ENCODE data around the gene BTF3L4. TPM values are rescaled to one million over a fixed set of nuclear protein-coding genes. Genes with fewer than 3 reads are reported as not detected.
"Not testable (repeated sequence)": the region's sequence is repeated elsewhere in the genome, so short reads cannot be mapped to it uniquely, and the experiment has no call there.

BTF3L4 gene
- total RNA-seq, 1 donor from 2014 or later = 51.9 TPM

GRCh38 chr1:52072291-52072690 lies 16.2 kb downstream of the BTF3L4 start:
- no peak for FAIRE-seq

GRCh38 chr1:52077277-52077676 lies 21.2 kb downstream of the BTF3L4 start:
- not testable (repeated sequence) for H3K27me3 ChIP-seq (ENCODE audit: control insufficient read depth, insufficient read depth, low read length); FAIRE-seq; H3K4me3 ChIP-seq (ENCODE audit: low read depth, low read length); H3K36me3 ChIP-seq (ENCODE audit: control insufficient read depth, insufficient read depth, low read length); DNase-seq (ENCODE audit: low read depth)

More at GRCh38 chr1:52072291-52072690, 16.2 kb downstream of the BTF3L4 start:
- Histone ChIP-seq H3K27me3 (ENCODE audit: control insufficient read depth, insufficient read depth, low read length) (no peaks in the 10 kb centered on the region), H3K4me3 (ENCODE audit: low read depth, low read length) (no peak overlapping the region), H3K36me3 (ENCODE audit: control insufficient read depth, insufficient read depth, low read length) (peaks cover 4% of the 10 kb centered on the region)
- no peak for TF ChIP-seq CTCF (IDR thresholded peaks at IDR 0.05; ENCODE audit: insufficient read depth, low read length, severe bottlenecking)
- DNase-seq (ENCODE audit: low read depth) = no peak

- TF ChIP-seq CTCF (IDR thresholded peaks at IDR 0.05; ENCODE audit: insufficient read depth, low read length, severe bottlenecking) = no peak
- no peak overlapping the region for H3K4me3 ChIP-seq (ENCODE audit: low read depth, low read length)
- DNase-seq (ENCODE audit: low read depth) (no peak), FAIRE-seq (no peak)
- peaks cover 5% of the 10 kb centered on the region for H3K36me3 ChIP-seq (ENCODE audit: control insufficient read depth, insufficient read depth, low read length)
- H3K27me3 ChIP-seq (ENCODE audit: control insufficient read depth, insufficient read depth, low read length) = no peaks in the 10 kb centered on the region
These were observed 23.9 kb downstream of the BTF3L4 start for GRCh38 chr1:52080014-52080415.

GRCh38 chr1:52087892-52088291 lies 31.8 kb downstream of the BTF3L4 start:
- not testable (repeated sequence) for FAIRE-seq; H3K4me3 ChIP-seq (ENCODE audit: low read depth, low read length); H3K27me3 ChIP-seq (ENCODE audit: control insufficient read depth, insufficient read depth, low read length); DNase-seq (ENCODE audit: low read depth); H3K36me3 ChIP-seq (ENCODE audit: control insufficient read depth, insufficient read depth, low read length)

- not testable (repeated sequence) for FAIRE-seq; DNase-seq (ENCODE audit: low read depth); H3K27me3 ChIP-seq (ENCODE audit: control insufficient read depth, insufficient read depth, low read length); H3K36me3 ChIP-seq (ENCODE audit: control insufficient read depth, insufficient read depth, low read length); H3K4me3 ChIP-seq (ENCODE audit: low read depth, low read length)
These were observed 38.2 kb downstream of the BTF3L4 start for GRCh38 chr1:52094300-52094699.

- TF ChIP-seq CTCF (IDR thresholded peaks at IDR 0.05; ENCODE audit: insufficient read depth, low read length, severe bottlenecking) = no peak
- Histone ChIP-seq H3K27me3 (ENCODE audit: control insufficient read depth, insufficient read depth, low read length) (no peaks in the 10 kb centered on the region), H3K36me3 (ENCODE audit: control insufficient read depth, insufficient read depth, low read length) (no peaks in the 10 kb centered on the region), H3K4me3 (ENCODE audit: low read depth, low read length) (no peak overlapping the region)
- DNase-seq (ENCODE audit: low read depth) (no peak), FAIRE-seq (no peak)
These were observed 40.1 kb downstream of the BTF3L4 start for GRCh38 chr1:52096216-52096615.

- FAIRE-seq (no peak), DNase-seq (ENCODE audit: low read depth) (no peak)
- Histone ChIP-seq H3K36me3 (ENCODE audit: control insufficient read depth, insufficient read depth, low read length) (no peaks in the 10 kb centered on the region), H3K27me3 (ENCODE audit: control insufficient read depth, insufficient read depth, low read length) (no peaks in the 10 kb centered on the region), H3K4me3 (ENCODE audit: low read depth, low read length) (no peak overlapping the region)
- no peak for TF ChIP-seq CTCF (IDR thresholded peaks at IDR 0.05; ENCODE audit: insufficient read depth, low read length, severe bottlenecking)
These were observed 42.2 kb downstream of the BTF3L4 start for GRCh38 chr1:52098139-52098871.

All from bronchial epithelial cell (primary cell).